SK-N-SH treated with all-trans-retinoic acid at 6 μM for 48 hours (cell line): ENCODE data around the gene GHITM.

Experiments
- ARNTL ChIP-seq: fragments of 450-650 bp; formaldehyde crosslinking; IDR thresholded peaks from 2 replicates; pipeline ENCODE4 v1.5.0; 2020; ENCODE audit warnings: low read depth, mild to moderate bottlenecking, moderate library complexity, borderline replicate concordance
- TCF4 ChIP-seq: fragments of 250-450 bp; sonication (Bioruptor Pico); IDR thresholded peaks from 2 replicates; pipeline ENCODE4 v1.8.0; 2021; ENCODE audit warnings: mild to moderate bottlenecking, moderate library complexity, borderline replicate concordance
- ZNF70 ChIP-seq: fragments of 450-650 bp; formaldehyde crosslinking; IDR thresholded peaks from 2 replicates; pipeline ENCODE4 v1.5.0; 2020; ENCODE audit warnings: mild to moderate bottlenecking, moderate library complexity
- TF ChIP-seq, protein P1 (sequence below): fragments of 250-450 bp; sonication (Bioruptor Pico); IDR thresholded peaks from 2 replicates; pipeline ENCODE4 v1.5.1; 2020; ENCODE audit warnings: low read depth, mild to moderate bottlenecking, moderate library complexity
- TF ChIP-seq, protein P2 (sequence below): fragments of 250-450 bp; sonication (Bioruptor Pico); IDR thresholded peaks from 2 replicates; pipeline ENCODE4 v1.8.0; 2020; ENCODE audit warnings: mild to moderate bottlenecking, moderate library complexity, borderline replicate concordance
- TF ChIP-seq, protein P3 (sequence below): fragments of 250-450 bp; sonication (Bioruptor Pico); IDR thresholded peaks from 2 replicates; pipeline ENCODE4 v1.5.1; 2021; ENCODE audit warnings: mild to moderate bottlenecking, moderate library complexity

DNA sequence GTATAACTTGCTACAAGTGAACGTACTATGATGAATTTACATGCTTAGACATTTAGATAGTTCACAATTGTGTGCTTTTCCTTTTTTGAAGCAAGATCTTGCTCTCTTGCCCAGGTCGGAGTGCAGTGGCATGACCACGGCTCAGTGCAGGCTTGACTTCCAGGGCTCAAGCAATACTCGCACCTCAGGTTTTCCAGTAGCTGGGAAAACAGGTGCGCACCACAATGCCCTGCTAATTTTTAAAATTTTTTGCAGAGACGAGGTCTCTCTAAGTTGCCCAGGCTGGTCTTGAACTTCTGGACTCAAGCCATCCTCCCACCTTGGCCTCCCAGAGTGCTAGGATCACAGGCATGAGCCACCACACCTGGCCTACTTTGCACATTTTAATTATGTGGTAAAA lies 36.1 kb downstream of the GHITM start:
- TF ChIP-seq TCF4 = no peak
- TF ChIP-seq, protein P1, sequence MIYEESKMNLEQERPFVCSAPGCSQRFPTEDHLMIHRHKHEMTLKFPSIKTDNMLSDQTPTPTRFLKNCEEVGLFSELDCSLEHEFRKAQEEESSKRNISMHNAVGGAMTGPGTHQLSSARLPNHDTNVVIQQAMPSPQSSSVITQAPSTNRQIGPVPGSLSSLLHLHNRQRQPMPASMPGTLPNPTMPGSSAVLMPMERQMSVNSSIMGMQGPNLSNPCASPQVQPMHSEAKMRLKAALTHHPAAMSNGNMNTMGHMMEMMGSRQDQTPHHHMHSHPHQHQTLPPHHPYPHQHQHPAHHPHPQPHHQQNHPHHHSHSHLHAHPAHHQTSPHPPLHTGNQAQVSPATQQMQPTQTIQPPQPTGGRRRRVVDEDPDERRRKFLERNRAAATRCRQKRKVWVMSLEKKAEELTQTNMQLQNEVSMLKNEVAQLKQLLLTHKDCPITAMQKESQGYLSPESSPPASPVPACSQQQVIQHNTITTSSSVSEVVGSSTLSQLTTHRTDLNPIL = no peak
- no peak for TF ChIP-seq ARNTL (CRISPR knock-in tag)
- TF ChIP-seq, protein P2, sequence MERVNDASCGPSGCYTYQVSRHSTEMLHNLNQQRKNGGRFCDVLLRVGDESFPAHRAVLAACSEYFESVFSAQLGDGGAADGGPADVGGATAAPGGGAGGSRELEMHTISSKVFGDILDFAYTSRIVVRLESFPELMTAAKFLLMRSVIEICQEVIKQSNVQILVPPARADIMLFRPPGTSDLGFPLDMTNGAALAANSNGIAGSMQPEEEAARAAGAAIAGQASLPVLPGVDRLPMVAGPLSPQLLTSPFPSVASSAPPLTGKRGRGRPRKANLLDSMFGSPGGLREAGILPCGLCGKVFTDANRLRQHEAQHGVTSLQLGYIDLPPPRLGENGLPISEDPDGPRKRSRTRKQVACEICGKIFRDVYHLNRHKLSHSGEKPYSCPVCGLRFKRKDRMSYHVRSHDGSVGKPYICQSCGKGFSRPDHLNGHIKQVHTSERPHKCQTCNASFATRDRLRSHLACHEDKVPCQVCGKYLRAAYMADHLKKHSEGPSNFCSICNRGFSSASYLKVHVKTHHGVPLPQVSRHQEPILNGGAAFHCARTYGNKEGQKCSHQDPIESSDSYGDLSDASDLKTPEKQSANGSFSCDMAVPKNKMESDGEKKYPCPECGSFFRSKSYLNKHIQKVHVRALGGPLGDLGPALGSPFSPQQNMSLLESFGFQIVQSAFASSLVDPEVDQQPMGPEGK = no peak
- no peak for TF ChIP-seq ZNF70 (CRISPR knock-in tag)
- TF ChIP-seq, protein P3, sequence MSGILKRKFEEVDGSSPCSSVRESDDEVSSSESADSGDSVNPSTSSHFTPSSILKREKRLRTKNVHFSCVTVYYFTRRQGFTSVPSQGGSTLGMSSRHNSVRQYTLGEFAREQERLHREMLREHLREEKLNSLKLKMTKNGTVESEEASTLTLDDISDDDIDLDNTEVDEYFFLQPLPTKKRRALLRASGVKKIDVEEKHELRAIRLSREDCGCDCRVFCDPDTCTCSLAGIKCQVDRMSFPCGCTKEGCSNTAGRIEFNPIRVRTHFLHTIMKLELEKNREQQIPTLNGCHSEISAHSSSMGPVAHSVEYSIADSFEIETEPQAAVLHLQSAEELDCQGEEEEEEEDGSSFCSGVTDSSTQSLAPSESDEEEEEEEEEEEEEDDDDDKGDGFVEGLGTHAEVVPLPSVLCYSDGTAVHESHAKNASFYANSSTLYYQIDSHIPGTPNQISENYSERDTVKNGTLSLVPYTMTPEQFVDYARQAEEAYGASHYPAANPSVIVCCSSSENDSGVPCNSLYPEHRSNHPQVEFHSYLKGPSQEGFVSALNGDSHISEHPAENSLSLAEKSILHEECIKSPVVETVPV = no peak
